ENCODE results near the gene AKAP6.
"Not testable (repeated sequence)": the region's sequence is repeated elsewhere in the genome, so short reads cannot be mapped to it uniquely, and the experiment has no call there.

Gene AKAP6

DNA sequence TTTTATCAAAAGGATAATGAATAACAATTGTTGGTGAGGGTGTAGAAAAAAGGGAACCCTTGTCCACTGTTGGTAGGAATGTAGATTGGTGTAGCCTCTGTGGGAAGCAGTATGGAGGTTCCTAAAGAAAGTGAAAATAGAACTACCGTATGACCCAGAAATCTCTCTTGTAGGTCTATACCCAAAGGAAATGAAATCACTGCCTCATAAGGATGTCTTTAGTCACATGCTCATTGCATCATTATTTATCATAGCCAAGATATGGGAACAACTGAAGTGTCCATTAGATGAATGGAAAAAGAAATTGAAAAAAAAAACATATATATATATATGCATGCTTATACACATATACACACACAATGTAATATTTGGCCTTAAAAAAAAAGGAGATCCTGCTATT is 450.7 kb downstream of the AKAP6 start:
- DNase-seq (ENCODE audit: low spot score): no peak
- TF ChIP-seq, protein P1, sequence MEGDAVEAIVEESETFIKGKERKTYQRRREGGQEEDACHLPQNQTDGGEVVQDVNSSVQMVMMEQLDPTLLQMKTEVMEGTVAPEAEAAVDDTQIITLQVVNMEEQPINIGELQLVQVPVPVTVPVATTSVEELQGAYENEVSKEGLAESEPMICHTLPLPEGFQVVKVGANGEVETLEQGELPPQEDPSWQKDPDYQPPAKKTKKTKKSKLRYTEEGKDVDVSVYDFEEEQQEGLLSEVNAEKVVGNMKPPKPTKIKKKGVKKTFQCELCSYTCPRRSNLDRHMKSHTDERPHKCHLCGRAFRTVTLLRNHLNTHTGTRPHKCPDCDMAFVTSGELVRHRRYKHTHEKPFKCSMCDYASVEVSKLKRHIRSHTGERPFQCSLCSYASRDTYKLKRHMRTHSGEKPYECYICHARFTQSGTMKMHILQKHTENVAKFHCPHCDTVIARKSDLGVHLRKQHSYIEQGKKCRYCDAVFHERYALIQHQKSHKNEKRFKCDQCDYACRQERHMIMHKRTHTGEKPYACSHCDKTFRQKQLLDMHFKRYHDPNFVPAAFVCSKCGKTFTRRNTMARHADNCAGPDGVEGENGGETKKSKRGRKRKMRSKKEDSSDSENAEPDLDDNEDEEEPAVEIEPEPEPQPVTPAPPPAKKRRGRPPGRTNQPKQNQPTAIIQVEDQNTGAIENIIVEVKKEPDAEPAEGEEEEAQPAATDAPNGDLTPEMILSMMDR (IDR thresholded peaks at IDR 0.05): no peak
- Histone ChIP-seq H3K27ac (no peak overlapping the region), H3K4me3 (no peak overlapping the region)

DNA sequence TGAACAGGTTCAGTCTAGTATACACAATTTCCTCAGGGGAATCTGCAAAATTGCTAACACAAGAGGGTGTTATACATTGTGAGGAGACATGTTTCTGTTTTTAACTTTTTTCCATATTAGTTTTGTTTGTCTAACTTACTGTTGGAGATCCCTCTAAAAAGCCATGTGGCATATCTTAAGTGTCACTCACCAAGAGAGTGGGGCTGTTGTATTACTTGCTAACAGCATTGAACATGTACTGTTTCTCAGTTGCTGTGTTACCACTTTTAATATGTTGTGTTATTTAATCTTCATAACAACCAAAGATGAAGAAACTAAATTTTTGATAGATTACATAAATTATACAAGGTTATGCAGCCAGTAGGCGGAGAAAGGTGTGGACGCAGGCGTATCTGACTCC is 455.3 kb downstream of the AKAP6 start:
- Histone ChIP-seq H3K27ac (no peak overlapping the region), H3K4me3 (no peak overlapping the region)
- TF ChIP-seq, protein P1 (IDR thresholded peaks at IDR 0.05): no peak
- no peak for DNase-seq (ENCODE audit: low spot score)

DNA sequence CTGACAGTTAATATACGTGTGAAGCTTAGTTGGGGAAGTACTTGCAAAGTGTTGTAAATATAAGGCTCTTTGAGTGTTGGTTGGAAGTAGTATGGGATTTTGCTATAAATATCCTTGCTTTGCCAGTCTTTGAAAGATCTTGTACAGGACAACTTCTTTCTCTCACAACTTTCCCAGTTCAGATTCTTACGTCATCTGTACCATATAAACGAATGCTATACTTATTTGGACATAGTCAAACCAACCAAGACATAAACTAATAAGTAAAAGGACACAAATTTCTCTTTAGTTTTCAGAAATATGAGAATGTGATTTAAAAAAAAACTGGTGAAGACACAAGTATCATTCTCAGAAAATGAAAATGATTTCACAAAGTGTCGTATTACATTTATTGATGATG is 456.5 kb downstream of the AKAP6 start:
- H3K27ac ChIP-seq: no peak overlapping the region
- TF ChIP-seq, protein P1 (IDR thresholded peaks at IDR 0.05): no peak
- no peak for DNase-seq (ENCODE audit: low spot score)
- no peak overlapping the region for H3K4me3 ChIP-seq

DNA sequence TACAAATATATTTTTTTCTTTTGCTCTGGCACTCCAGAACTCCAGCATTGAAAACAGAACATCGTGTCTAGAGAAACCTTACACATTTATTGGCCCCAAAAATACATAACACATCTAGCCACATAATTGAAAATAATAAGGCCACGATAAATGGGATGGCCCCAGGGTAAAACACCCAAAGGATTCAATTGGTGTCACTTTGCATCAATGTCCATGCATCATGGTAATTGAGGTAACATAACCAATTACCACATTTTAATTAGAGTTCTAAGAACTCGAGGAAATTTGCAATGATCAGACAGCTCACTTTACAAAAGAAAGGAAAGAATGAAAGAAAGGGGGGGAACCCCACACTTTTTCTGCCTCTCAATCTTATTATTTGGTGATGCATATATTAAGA is 457.8 kb downstream of the AKAP6 start:
- TF ChIP-seq, protein P1 (IDR thresholded peaks at IDR 0.05): no peak
- no peak for DNase-seq (ENCODE audit: low spot score)
- H3K4me3 ChIP-seq: no peak overlapping the region
- H3K27ac ChIP-seq: no peak overlapping the region

DNA sequence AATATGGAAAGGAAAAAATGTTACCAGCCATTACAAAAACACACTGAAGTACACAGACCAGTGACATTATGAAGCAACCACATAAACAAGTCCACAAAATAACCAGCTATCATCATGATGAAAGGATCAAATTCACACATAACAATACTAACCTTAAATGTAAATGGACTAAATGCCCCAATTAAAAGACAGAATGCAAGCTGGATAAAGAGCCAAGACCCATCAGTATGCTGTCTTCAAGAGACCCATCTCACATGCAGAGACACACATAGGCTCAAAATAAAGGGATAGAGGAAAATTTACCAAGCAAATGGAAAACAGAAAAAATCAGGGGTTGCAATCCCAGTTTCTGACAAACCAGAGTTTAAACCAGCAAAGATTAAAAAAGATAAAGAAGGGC is 463.9 kb downstream of the AKAP6 start:
- not testable (repeated sequence) for DNase-seq (ENCODE audit: low spot score)

DNA sequence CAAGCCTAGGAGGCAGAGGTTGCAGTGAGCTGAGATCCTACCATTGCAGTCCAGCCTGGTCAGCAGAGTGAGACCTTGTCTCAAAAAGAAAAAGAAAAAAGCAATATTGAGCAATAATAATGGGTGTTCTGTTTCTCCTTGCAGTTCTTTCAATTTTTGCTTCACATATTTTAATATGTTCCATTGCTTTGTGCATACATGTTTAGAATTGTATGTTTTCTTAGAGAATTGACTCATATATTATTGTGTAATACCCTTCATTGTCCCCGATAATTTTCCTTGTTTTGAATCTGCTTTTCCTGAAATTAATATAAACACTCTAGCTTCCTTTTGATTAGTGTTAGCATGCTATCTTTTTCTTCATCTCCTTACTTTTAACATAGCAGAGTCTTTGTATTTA is 471.2 kb downstream of the AKAP6 start:
- TF ChIP-seq, protein P1 (IDR thresholded peaks at IDR 0.05): no peak
- no peak for DNase-seq (ENCODE audit: low spot score)
- no peak overlapping the region for H3K4me3 ChIP-seq
- H3K27ac ChIP-seq: no peak overlapping the region

More for the DNA sequence above, 463.9 kb downstream of the AKAP6 start:
- not testable (repeated sequence) for H3K4me3 ChIP-seq, H3K27ac ChIP-seq

DNA sequence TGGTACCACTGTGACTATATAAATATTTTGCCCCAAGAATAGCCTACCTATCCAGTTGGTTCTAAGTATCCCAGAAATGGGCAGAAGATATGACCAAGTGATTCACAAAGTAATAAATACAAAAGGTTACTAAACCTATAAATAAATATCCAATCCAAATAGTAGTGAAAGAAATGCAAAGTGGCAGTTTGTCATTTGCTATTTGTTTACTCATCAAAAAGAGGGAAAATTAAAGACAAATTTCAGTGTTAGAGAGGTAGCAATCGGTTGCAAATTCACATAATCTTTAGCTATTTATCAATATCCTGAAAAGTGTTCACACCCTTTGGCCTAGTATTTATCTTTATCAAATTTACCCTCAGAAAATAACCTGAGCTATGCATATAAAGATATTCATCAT is 473.2 kb downstream of the AKAP6 start:
- H3K4me3 ChIP-seq: no peak overlapping the region
- TF ChIP-seq, protein P1 (IDR thresholded peaks at IDR 0.05): no peak
- DNase-seq (ENCODE audit: low spot score): no peak
- no peak overlapping the region for H3K27ac ChIP-seq

DNA sequence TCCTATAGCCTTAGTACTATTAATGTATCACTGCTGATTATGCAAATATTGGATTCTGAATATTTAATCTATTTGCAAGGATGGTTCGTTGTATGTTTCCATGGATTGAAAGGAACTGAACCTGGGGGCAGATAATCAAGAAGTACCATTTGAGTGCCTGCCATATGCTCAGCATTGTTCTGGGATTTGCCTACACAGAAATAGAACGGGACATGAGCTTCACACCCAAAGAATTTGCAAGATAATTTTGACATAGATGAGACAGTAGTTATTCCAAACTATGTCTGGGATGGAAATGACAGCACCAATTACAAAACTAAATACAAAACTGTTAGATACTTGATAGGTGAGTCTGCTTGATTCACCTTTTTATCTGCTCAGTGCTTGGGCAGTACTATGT is 476.9 kb downstream of the AKAP6 start:
- DNase-seq (ENCODE audit: low spot score): no peak
- Histone ChIP-seq H3K4me3 (no peak overlapping the region), H3K27ac (no peak overlapping the region)
- TF ChIP-seq, protein P1 (IDR thresholded peaks at IDR 0.05): no peak

All from coronary artery (tissue), 2 donors.